Endothelial cell (in vitro differentiated cells): ENCODE measurements around the gene FXYD6. TPM values are rescaled to one million over a fixed set of nuclear protein-coding genes. Genes with fewer than 3 reads are reported as not detected.

Experiments
- DNase-seq: peaks from one replicate; pipeline ENCODE4 v3.0.0; 2021; ENCODE audit warnings: low spot score
- H3K27ac Mint-ChIP-seq: one replicate; pipeline ENCODE4 v1.8.0; 2021; ENCODE audit warnings: mixed read lengths, inconsistent platforms; ENCODE audit not compliant: unreplicated experiment
- H3K27me3 Mint-ChIP-seq: one replicate; pipeline ENCODE4 v1.8.0; 2021; ENCODE audit warnings: mild to moderate bottlenecking, moderate library complexity, mixed read lengths, inconsistent platforms; ENCODE audit not compliant: unreplicated experiment
- H3K36me3 Mint-ChIP-seq: one replicate; pipeline ENCODE4 v1.8.0; 2021; ENCODE audit warnings: mild to moderate bottlenecking, low read depth, mixed read lengths, inconsistent platforms; ENCODE audit not compliant: unreplicated experiment
- H3K4me1 Mint-ChIP-seq: one replicate; pipeline ENCODE4 v1.8.0; 2021; ENCODE audit warnings: mild to moderate bottlenecking, mixed read lengths, inconsistent platforms; ENCODE audit not compliant: unreplicated experiment
- H3K4me3 Mint-ChIP-seq: one replicate; pipeline ENCODE4 v1.8.0; 2021; ENCODE audit warnings: mild to moderate bottlenecking, mixed read lengths, inconsistent platforms; ENCODE audit not compliant: unreplicated experiment
- H3K9me3 Mint-ChIP-seq: one replicate; pipeline ENCODE4 v1.8.0; 2021; ENCODE audit warnings: mixed read lengths, inconsistent platforms; ENCODE audit not compliant: unreplicated experiment
- CTCF ChIP-seq: fragments of 200-600 bp; sonication (generic); IDR thresholded peaks from one replicate; pipeline ENCODE4 v1.5.0; 2021; ENCODE audit warnings: antibody characterized with exemption; ENCODE audit not compliant: unreplicated experiment
- total RNA-seq: library from RNA; stranded (reverse); fragmentation: NEBNext Ultra II Directional; extraction: Animal tissue kit (Norgen Biotek cat#: 25700); gene quantifications from one replicate; pipeline ENCODE4 v1.2.1, GENCODE V29; 2021; ENCODE audit not compliant: unreplicated experiment

Gene FXYD6
- total RNA-seq, 1 donor from 2014 or later, result 18.1 TPM

GRCh38 chr11:117851852-117852251 lies 24.6 kb downstream of the FXYD6 start:
- H3K27me3 Mint-ChIP-seq, result peaks cover 2% of the 10 kb centered on the region
- no peak overlapping the region for H3K27ac Mint-ChIP-seq
- no peaks in the 10 kb centered on the region for H3K9me3 Mint-ChIP-seq

GRCh38 chr11:117851106-117851505 lies 25.4 kb downstream of the FXYD6 start:
- peaks cover 9% of the 10 kb centered on the region for H3K4me1 Mint-ChIP-seq
- H3K4me3 Mint-ChIP-seq, result no peak overlapping the region
- DNase-seq, result no peak
- H3K9me3 Mint-ChIP-seq, result no peaks in the 10 kb centered on the region
- H3K36me3 Mint-ChIP-seq, result no peaks in the 10 kb centered on the region
- no peak for TF ChIP-seq CTCF
- H3K27ac Mint-ChIP-seq, result no peak overlapping the region
- peaks cover 2% of the 10 kb centered on the region for H3K27me3 Mint-ChIP-seq

More at GRCh38 chr11:117851852-117852251, 24.6 kb downstream of the FXYD6 start:
- Mint-ChIP-seq H3K36me3 (no peaks in the 10 kb centered on the region), H3K4me3 (no peak overlapping the region), H3K4me1 (peaks cover 9% of the 10 kb centered on the region)
- DNase-seq, result no peak
- TF ChIP-seq CTCF, result no peak

GRCh38 chr11:117849781-117850414 lies 26.6 kb downstream of the FXYD6 start:
- peaks cover 9% of the 10 kb centered on the region for H3K4me1 Mint-ChIP-seq
- no peak overlapping the region for H3K4me3 Mint-ChIP-seq
- H3K9me3 Mint-ChIP-seq, result no peaks in the 10 kb centered on the region
- no peaks in the 10 kb centered on the region for H3K36me3 Mint-ChIP-seq
- H3K27me3 Mint-ChIP-seq, result peaks cover 2% of the 10 kb centered on the region
- no peak for TF ChIP-seq CTCF
- no peak overlapping the region for H3K27ac Mint-ChIP-seq
- no peak for DNase-seq

- no peaks in the 10 kb centered on the region for H3K4me1 Mint-ChIP-seq
- peak; percentile 99 for TF ChIP-seq CTCF
- no peaks in the 10 kb centered on the region for H3K36me3 Mint-ChIP-seq
- no peaks in the 10 kb centered on the region for H3K27me3 Mint-ChIP-seq
- H3K27ac Mint-ChIP-seq, result no peak overlapping the region
- H3K9me3 Mint-ChIP-seq, result no peaks in the 10 kb centered on the region
- DNase-seq, result peak; percentile 88
- no peak overlapping the region for H3K4me3 Mint-ChIP-seq
Measured at GRCh38 chr11:117843666-117844484, 32.6 kb downstream of the FXYD6 start.
